MCF 10A (cell line): ENCODE results near the gene AGBL5. TPM values are rescaled to one million over a fixed set of nuclear protein-coding genes. Genes with fewer than 3 reads are reported as not detected.

Experiments used
- BruUV-seq: library from RNA; stranded (reverse); fragments of 400-500 nt; replicated peaks from 2 replicates; lab custom pipeline; 2021; lab: Mats Ljungman, UMichigan
- CTCF ChIA-PET: fragments of 300-600 bp; sonication (Branson Sonifier 250); formaldehyde crosslinking; extraction: SDS; loops from one replicate; lab custom pipeline; 2021; ENCODE audit warnings: antibody characterized with exemption, inconsistent platforms; lab: Yijun Ruan, JAX
- POLR2A ChIA-PET: fragments of 300-600, 350-650 bp; sonication (Branson Sonifier 250); formaldehyde crosslinking; extraction: SDS; loops from one replicate; lab custom pipeline; 2020; ENCODE audit warnings: antibody characterized with exemption, inconsistent platforms; lab: Yijun Ruan, JAX
- DNase-seq: peaks from one replicate; pipeline ENCODE4 v3.0.0-alpha.2; 2018; ENCODE audit not compliant: unreplicated experiment
- H3K27ac Mint-ChIP-seq: one replicate; pipeline ENCODE4 v1.8.0; 2022; ENCODE audit warnings: mild to moderate bottlenecking, low read depth, mixed read lengths; ENCODE audit not compliant: unreplicated experiment
- H3K27me3 Mint-ChIP-seq: one replicate; pipeline ENCODE4 v1.8.0; 2022; ENCODE audit warnings: mixed read lengths; ENCODE audit not compliant: insufficient read depth, unreplicated experiment
- H3K36me3 Mint-ChIP-seq: one replicate; pipeline ENCODE4 v1.8.0; 2022; ENCODE audit warnings: mild to moderate bottlenecking, moderate library complexity, mixed read lengths; ENCODE audit not compliant: insufficient read depth, unreplicated experiment
- H3K4me1 Mint-ChIP-seq: one replicate; pipeline ENCODE4 v1.8.0; 2022; ENCODE audit warnings: mixed read lengths; ENCODE audit not compliant: insufficient read depth, unreplicated experiment
- H3K4me3 Mint-ChIP-seq: one replicate; pipeline ENCODE4 v1.8.0; 2022; ENCODE audit warnings: mild to moderate bottlenecking, moderate library complexity, mixed read lengths; ENCODE audit not compliant: unreplicated experiment
- H3K9me3 Mint-ChIP-seq: one replicate; pipeline ENCODE4 v1.8.0; 2022; ENCODE audit warnings: mixed read lengths; ENCODE audit not compliant: unreplicated experiment
- CTCF ChIP-seq: fragments of 200-600 bp; IDR thresholded peaks from one replicate; pipeline ENCODE4 v1.8.0; 2022; ENCODE audit warnings: antibody characterized with exemption, mild to moderate bottlenecking; ENCODE audit not compliant: unreplicated experiment
- intact Hi-C: fragments of 100-400 bp; cut with micrococcal nuclease; formaldehyde crosslinking; loops from 2 replicates; pipeline ENCODE4 v1.14.1; 2022
- total RNA-seq: library from RNA; stranded (reverse); gene quantifications from 2 replicates; pipeline ENCODE4 v1.2.3, GENCODE V29; 2022

The AGBL5 gene
- total RNA-seq, 1 experiment from 2014 or later = 22.7 TPM

- Mint-ChIP-seq H3K4me3 (no peak overlapping the region), H3K27me3 (no peaks in the 10 kb centered on the region), H3K4me1 (peaks cover 13% of the 10 kb centered on the region), H3K36me3 (peaks cover 27% of the 10 kb centered on the region), H3K27ac (no peak overlapping the region), H3K9me3 (no peaks in the 10 kb centered on the region)
- intact Hi-C loops = no loop called here
- ChIA-PET POLR2A (interaction anchor here (1.3 kb wide), 1 partner anchor 10 kb away, joined by 4 read pairs; no protein-coding TSS in a partner anchor), CTCF (interaction anchor here (0.6 to 1.5 kb wide), 3 partner anchors 10 to 62 kb away, joined by 3 to 11 read pairs (median 3); no protein-coding TSS in a partner anchor)
- no peak for TF ChIP-seq CTCF
- BruUV-seq = no TSS peak
- DNase-seq = no peak
Measured at GRCh38 chr2:27023740-27024139, 27.7 kb upstream of the AGBL5 start.

GRCh38 chr2:27024188-27024587 lies 27.3 kb upstream of the AGBL5 start:
- Mint-ChIP-seq H3K27ac (no peak overlapping the region), H3K27me3 (no peaks in the 10 kb centered on the region), H3K9me3 (no peaks in the 10 kb centered on the region), H3K4me3 (no peak overlapping the region), H3K4me1 (peaks cover 13% of the 10 kb centered on the region), H3K36me3 (peaks cover 27% of the 10 kb centered on the region)
- intact Hi-C loops = no loop called here
- no peak for TF ChIP-seq CTCF
- ChIA-PET POLR2A (no interaction called here), CTCF (interaction anchor here (0.6 to 1.1 kb wide), 3 partner anchors 8 to 63 kb away, joined by 3 to 4 read pairs (median 3); no protein-coding TSS in a partner anchor)
- BruUV-seq = no TSS peak
- DNase-seq = no peak

DNA sequence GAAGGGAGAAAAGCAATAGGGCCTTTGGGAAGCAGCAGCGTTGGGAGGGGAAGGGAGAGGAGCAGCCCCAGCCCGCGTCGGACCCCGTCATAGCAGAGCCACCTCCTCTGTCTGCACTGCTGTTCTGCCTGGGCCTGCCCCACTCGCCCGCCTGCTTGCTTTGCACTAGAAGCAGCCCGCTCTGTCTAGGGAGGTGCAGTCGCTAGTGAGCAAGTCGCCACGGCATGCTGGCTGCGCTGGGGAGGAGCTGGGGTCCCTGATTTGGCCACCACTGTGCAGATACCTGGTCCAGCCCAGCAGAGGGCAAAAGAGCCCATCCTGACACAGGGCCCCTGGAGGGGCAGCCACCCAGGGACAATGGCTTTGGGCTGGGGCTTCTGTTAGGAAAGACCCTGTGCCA lies 26.7 kb upstream of the AGBL5 start:
- Mint-ChIP-seq H3K4me3 (no peak overlapping the region), H3K27ac (no peak overlapping the region), H3K9me3 (no peaks in the 10 kb centered on the region), H3K27me3 (no peaks in the 10 kb centered on the region), H3K36me3 (peaks cover 27% of the 10 kb centered on the region), H3K4me1 (peaks cover 13% of the 10 kb centered on the region)
- ChIA-PET POLR2A (no interaction called here), CTCF (interaction anchor here (1.1 to 2.4 kb wide), 2 partner anchors 8 to 63 kb away, joined by 4 to 10 read pairs; no protein-coding TSS in a partner anchor)
- no peak for DNase-seq
- no peak for TF ChIP-seq CTCF
- no TSS peak for BruUV-seq
- intact Hi-C loops = no loop called here

GRCh38 chr2:27025281-27025800 lies 26.1 kb upstream of the AGBL5 start:
- BruUV-seq = no TSS peak
- H3K27ac Mint-ChIP-seq = no peak overlapping the region
- no peak for TF ChIP-seq CTCF
- POLR2A ChIA-PET = no interaction called here
- no peaks in the 10 kb centered on the region for H3K9me3 Mint-ChIP-seq
- no peak overlapping the region for H3K4me3 Mint-ChIP-seq
- peaks cover 13% of the 10 kb centered on the region for H3K4me1 Mint-ChIP-seq
- intact Hi-C loops = no loop called here
- CTCF ChIA-PET = interaction anchor here (0.8 to 2.4 kb wide), 4 partner anchors 8 to 335 kb away, joined by 4 to 10 read pairs (median 5); no protein-coding TSS in a partner anchor
- H3K36me3 Mint-ChIP-seq = peaks cover 27% of the 10 kb centered on the region
- H3K27me3 Mint-ChIP-seq = no peaks in the 10 kb centered on the region
- DNase-seq = no peak
